Bone marrow (tissue), 2 donors: ENCODE data around the gene RAB31.

Experiments used
- DNase-seq, 2 donors: peaks; one replicate each; lab custom pipeline; 2025; lab: John Stamatoyannopoulos, UW

The RAB31 gene

DNA sequence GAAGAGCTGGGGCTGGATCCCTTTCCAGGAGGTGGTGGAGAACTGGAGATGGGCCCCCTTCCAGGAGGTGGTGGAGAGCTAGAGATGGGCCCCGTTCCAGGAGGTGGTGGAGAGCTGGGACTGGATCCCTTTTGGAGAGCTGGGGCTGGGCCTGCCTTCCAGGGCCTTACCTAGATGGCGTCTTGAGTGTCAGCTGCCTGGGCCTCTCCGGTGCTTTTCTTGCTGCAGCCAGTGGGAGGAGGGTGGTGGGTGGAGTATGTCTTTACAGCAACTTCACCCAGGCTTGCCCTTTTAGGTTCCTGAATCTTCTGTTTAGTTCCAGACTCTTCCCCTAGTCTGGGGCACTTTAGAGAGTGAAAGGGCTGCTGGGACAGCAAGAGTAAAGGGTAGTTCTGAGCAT is 158.5 kb downstream of the RAB31 start:
- no peak for DNase-seq

DNA sequence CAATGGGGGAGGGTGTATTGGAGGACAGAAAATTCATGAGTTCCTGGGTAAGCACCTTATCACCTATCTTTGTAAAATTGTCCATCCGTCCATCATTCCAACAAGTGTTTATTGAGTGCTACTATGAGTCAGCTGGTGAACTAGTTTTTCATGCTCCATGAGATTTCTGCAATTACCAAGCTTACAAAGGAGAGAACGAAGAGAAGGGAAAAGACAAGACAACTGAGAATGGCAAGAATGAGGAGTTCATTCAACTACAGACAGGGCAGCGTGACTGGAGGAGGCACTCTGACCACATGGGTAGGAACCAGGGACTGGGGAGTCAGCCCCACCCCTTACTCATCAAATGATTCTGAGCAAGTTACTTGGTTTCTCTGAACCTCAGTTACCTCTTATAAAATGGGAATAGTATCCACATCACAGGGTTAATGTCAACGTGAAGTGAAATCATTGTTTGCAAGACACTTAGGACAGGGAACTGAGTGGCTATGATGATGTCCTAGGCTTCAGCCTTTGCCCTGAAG is 159.0 kb downstream of the RAB31 start:
- DNase-seq, result no peak

DNA sequence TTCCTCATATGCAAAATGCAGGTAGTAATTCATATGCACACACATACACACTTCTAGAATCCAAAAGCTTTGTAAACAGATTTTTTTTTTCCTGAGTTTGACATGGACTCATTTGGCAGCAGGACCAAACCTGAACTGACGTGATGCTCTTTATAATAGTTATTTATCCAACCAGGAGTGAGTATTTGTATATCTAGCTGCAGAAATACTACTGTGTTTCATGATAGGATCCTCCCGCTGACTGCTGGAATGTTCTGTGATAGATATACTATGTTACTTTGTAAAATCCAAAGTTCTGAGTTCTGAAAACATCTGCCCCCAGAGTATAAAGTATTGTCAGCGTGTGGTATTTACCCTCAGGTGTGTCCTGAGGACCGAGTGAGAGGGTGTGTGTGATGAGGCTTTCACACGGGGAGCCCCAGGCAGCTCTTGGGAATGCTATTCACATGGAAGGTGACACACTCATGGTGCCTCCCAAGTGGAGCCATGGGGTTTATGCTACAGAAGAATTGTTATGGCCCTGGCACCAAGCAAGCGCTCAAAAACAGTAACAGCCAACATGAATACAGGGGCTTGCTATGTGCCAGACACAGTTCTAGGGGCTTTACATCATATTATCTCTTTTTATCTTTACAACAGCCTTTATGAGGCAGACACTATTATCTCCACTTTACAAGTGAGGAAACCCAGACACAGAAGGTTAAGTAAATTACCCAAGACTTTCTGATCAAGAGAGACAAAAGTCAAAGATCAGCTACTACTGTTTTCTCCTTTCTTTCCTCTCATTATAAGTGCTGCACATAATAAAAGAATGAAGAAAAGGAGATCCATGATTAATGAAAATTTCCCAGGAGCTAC is 161.0 kb downstream of the RAB31 start:
- no peak for DNase-seq

DNA sequence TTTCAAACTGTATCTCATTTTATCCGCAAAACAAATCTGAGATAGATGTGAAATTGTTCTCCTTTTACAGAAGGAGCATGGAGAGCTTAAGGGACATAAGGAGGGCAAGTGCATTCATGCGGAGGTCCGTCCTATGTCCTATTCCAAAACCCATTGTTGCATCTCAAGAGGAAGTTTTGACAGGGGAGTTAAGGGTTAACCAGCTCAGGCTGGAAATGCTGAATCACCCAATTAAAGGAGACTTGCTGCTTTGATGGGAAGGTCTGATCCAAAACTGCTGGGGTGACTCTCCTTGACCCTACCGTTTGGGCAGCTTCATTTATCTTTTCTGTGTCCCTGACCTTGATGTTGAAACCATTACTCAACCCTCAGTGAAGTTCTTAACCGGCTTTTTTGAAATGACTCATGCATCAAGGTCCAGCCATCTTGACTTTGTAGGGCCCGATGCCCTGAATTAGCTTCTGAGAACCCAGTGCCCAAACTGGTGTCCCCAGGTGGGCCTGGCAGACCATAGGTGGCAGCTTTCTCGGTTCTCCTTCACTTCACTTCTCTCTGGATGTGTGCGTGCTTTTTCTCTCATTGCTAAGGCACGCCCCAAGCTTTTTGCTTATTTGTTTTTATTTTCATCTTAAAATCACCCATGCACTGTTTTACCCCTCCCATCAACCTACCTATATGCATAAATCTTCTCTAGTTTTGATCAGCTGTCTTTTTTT is 161.8 kb downstream of the RAB31 start:
- DNase-seq, result no peak

DNA sequence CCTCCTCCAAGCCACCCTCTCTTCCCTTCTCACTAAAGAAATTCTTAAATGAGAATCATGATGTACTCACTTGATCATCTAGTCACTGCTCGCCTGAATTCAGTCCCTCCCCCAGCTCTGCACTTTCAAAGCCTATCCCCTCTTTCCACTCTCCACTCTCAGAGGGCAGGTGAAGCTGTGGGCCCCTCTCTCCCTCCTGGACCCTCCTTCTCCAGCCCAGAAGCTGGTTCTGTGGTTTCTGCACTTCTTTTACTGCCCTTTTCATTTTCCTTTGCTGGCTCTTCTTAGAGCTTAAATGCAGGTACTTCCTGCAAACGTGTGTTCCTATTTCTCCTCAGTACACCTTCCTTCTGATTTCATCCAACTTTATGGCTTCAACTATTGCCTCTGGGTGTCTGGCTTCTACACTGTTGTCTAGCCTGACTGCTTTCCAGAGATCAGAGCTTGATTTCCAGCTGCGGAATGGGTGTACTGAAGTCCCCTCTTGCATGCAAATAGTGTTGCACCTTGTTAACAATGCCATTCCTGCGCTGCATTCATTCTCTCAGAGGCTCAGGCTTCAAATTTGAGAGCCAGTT is 162.4 kb downstream of the RAB31 start:
- no peak for DNase-seq

DNA sequence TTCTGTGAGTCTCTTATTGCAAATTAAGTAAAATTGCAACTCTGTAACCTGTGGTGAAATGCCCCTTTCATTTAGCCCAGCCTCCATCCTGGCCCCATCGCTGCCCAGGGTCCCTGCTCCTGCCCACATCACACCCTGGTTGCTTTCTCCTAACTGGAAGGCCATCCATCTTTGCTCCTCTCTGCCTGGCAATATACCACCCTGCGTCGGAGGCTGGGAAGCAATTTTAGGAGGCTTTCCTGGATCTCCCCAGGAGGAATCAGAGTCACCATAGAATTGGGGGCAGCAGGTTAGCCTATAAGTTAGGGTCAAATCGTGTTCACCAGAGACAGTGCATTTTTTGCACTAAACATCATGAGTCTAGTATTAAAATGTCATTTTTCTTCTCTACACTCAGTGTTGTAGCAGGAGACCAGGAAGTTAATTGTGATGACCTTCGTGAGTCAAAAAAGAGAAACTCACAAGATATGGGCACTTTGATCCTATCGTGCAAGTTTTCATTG is 163.2 kb downstream of the RAB31 start:
- no peak for DNase-seq

DNA sequence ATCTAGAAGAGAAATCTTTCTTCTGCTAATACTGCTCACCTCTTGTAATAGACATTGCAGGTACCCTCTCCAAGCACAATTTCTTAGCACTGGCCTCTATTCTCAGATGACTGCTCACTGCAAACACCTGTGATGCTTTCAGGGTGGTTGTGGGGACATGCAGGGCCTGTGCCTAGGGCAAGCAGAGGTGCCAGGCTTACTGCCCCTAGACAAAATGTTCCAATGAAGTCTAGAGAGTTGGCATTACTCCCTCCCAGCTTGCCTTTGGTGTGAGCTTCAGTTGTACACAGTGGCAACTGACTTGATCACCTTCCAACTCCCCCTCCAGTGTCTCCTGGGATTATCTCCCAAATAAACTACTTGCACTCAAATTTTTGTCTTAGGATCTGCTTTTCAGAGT is 164.7 kb downstream of the RAB31 start:
- no peak for DNase-seq

DNA sequence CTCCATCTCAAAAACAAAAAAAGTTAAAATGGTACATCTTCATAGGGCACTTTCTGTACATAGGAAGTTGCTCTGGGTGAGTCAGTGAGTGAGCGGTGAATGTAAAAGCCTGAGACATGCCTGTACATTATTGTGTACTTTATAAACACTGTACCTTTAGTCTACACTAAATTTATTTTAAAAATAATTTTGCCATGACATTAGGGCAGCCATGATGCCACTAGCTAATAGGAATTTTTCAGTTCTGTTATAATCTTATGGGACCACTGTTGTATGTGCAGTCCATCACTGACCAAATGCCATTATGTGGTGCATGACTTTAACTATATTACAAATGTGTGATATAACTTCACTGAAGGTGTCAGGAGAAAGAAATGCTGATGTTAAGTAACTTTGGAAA is 166.6 kb downstream of the RAB31 start:
- no peak for DNase-seq

DNA sequence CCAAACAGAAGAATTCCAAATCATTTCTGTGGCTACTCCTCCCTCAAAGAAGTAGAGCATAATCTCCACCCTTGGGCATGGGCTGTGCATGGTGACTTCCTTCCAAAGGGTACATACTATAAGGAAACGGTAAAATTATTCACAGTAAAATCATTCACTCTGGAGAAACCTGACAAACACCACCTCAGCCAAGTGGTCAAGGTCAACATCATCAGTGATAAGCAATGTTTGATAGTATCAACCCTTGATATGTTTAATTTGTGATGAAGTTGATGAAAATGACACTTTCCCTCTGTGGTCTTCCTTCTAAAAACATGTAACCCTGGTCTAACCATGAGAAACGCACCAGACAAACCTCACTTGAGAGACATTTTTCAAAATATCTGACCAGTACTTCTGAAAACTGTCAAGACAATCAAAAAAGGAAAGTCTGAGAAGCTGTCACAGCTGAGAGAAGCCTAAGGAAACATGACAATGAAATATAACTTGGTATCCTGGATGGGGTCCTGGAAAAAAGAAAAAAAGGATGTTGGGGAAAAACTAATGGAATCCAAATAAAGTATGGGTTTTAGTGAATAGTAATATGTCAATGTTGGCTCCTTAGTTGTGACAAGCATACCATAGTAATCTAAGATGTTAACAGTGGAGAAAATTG is 168.2 kb downstream of the RAB31 start:
- DNase-seq, result no peak

DNA sequence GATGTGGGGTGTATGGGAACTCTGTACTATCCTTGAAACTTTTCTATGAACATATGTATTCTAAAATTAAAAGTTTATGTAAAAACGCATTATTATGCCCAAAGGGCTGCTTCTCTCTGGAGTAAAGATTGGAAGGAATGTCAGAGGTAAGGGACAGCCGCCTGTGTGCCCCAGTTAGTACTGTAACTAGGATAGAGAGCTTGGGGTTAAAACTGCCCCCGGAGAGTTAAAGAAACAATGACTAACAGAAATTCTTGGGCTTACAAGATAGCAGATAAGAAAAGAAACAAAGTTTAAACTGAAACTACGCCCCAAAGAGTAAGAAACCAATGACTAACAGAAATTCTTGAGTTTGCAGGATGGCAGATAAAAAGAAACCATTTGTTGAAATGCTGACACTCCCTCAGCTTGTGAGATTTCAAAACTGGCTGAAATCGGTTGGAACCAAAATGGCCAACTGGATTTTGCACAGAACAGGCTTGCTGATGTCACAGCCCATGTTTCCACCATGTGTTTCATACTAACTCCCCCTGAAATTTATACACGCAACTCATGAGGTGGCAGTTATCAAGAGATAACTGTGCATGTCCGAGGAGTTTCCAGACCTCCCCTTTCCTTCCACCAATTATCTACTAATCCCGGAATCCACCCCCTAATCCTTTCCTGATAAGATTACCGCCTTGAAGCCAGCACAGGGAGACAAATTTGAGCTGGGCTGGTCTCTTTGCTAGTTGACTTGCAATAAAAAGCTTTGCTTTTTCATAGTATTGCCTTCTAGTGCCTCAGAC is 169.0 kb downstream of the RAB31 start:
- peak in 1 of 2 donors; percentile 21 for DNase-seq

DNA sequence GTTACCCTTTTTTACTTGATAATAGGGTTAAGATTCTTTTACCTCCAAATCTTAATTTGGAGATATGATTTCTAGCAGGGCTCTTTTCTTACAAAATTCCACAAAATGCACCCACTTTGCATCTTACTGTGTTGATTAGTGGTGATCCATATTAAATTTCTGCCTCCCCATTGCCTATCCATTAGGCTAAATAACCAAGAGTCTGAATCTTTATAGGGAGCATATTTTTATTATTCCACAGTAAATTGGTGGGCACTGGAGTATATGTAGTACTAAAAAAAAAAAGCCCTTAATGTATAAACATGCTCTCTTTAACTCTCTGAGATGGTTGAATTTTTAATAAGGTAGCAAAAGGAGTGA is 169.5 kb downstream of the RAB31 start:
- DNase-seq, result no peak

DNA sequence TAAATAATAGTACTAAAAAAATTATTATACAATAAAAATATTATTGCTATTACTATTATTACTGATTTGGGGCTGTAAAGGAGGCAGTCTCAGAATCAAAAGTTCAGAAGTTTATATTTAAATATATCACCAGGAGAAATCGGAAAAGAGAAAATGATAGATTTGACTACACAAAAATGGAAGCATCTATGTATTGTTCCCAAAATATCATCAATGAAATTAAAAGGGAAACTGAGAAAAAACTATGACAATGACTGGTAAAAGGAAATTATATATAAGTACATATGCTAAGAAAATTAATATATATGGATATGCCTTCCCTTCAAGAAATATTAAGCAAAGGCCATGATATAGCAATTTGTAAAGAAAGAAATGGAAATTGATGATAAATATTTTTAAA is 170.0 kb downstream of the RAB31 start:
- DNase-seq, result no peak

DNA sequence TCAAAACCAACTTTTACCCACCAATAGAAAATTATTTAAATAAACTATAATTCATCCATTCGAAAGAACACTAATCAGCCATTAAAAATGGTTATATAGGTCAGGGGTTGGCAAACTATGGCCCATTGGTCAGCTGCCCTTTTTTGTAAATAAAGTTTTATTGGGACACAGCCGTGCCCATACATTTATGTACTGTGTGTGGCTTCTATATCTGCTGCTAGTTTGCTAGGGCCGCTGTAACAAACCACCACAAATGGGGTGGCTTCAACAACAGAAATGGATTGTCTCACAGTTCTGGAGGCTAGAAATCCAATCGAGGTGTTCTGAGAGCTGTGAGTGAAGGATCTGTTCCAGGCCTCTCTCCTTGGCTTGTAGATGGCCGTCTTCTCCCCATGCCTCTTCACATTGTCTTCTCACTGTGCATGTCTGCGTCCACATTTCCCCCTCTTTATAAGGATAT is 170.7 kb downstream of the RAB31 start:
- no peak for DNase-seq

DNA sequence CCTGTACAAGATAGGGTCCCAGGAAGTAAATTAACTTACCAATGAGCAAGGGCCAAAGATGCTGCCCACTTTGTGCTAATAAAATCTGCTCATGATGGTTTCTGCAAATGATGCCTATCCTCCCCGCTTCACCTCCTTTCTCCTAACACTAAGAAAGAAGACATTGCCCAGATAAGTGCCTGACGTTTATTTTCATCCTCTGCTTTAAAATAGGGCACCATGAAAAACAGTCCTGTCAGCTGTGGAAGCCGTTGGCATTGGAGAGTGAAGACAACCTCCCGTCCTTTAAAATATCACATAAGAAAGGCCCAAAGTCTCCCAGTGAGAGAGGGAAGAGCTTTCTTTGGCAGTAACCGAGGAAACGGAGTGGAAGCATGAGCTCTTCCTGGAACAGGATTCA is 176.0 kb downstream of the RAB31 start:
- no peak for DNase-seq

DNA sequence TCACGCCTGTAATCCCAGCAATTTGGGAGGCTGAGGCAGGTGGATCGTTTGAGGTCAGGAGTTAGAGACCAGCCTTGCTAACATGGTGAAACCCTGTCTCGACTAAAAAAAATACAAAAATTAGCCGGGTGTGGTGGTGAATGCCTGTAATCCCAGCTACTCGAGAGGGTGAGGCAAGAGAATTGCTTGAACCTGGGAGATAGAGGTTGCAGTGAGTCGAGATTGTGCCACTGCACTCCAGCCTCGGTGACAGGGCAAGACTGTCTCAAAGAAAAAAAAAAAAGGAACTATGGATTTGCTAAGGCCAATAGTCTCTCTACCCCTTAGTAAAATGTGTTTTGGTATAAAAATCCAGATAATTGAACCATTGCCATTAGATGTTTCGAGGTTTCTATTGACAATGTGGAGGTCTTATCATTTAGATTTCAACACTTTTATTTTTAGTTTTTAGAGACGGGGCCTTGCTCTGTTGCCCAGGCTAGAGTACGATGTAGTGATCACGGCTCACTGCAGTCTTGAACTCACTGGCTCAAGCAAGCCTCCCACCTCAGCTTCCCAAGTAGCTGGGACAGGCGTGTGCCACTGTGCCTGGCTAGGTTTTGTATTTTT is 176.5 kb downstream of the RAB31 start:
- no peak for DNase-seq

DNA sequence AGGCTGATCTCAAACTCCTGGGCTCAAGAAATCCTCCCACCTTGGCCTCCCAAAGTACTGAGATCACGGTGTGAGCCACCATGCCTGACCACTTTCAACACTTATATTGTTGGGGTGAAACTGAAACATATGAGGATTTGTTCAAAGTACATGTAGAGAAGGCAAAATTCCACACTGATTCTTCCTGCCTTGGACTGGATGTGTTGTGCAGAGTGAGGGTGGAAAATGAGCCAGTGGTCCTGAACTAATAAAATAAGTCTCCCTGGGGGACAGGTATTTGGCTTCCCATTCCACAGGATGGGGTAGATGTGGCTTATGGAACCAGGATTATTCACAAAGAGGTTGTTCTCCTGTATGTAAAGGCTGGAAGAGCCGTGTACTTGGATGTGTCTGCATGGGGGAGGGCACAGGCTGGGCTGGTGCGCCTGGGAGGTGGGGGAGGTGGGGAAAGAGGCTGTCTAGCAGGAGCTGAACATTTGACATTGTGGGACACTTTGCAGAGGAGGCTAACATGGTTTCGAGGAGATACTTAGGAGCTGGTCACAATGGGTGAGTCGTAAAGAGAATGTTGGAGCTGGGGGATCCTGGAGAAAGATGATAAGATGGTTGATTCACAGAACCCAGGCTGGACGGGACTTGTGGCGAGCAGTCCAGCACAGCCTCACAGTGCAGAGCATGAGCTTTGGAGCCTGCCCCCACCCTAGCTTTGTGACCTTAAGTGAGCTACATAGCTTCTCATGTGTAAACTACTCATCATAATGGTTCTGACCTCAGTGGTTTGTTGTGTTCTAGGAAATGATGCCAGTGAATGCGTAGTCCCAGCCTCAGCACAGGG is 177.3 kb downstream of the RAB31 start, which contains the start of gene TXNDC2:
Gene TXNDC2, plus strand, starts transcription at position 804 of the 835 bp plus-strand sequence. CDS start 708 bp downstream, outside the sequence.
- no peak for DNase-seq

DNA sequence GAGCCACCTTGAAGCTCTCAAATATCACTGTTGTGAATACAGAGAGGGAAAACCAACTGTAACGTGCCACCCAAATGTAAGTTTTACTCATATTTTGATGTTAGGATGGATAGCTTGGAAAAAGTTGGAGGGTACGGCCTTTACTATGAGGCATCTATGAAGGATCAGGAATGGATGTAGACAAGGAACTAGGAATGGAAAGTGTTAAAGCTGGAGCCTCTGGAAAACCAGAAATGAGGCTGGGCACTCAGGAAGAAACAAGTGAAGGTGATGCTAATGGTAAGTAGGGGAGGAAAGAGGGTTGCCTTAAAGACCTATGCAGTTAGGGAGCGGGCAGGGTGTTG is 177.9 kb downstream of the RAB31 start:
- no peak for DNase-seq

DNA sequence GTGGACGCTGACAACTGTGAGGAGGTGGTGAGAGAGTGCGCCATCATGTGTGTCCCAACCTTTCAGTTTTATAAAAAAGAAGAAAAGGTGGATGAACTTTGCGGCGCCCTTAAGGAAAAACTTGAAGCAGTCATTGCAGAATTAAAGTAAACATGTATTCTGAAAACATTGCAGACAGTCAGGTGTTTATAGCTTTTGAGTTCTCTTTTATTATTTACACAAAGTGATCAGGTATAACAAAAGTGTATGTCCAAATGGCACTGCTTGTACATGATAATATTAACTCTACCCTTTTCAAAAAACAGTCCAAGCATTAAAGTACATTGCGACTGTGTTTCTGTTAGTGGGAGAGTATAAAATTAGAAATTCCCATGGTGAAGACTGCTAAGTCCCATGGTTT is 179.9 kb downstream of the RAB31 start:
- no peak for DNase-seq

DNA sequence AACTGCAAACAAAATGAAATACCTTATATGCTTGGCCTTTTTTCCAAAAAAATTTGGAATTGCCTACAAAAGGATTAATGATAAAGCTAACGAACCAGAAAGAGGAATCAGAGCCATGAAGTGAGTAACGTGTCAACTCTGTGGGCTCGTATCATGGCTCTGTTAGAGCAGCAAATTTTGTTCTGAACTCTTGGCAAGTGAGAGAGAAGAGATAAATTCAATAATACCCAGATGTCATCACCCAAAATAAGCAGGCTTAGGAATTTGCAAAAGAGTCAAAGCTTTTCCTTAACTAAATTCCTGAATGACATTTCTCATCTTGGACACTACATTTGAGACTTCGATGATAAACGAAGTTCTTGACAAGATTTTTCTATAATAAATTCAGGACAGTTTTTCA is 182.1 kb downstream of the RAB31 start:
- no peak for DNase-seq

DNA sequence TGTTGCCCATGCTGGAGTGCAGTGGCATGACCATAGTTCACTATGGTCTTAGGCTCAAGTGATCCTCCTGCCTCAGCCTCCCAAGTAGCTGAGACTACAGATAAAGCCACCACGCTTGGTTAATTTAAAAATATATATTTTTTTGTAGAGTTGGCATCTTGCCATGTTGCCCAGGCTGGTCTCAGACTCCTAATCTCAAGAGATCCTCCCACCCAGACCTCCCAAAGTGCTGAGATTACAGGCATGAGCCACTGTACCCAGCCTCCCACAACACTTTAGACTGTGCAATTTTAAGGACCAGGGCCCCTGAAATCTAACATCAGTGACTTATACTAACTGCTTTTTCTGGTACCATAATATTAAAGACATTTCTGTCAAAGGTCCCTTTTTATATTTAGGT is 182.9 kb downstream of the RAB31 start:
- no peak for DNase-seq
